Activated CD4-positive, alpha-beta T cell treated with anti-CD3 and anti-CD28 coated beads for 36 hours (primary cell): ENCODE data around the gene NBAS. TPM values are rescaled to one million over a fixed set of nuclear protein-coding genes. Genes with fewer than 3 reads are reported as not detected.

Source experiments
- ATAC-seq: fragments of 200-7000 bp; cut with Tn5 transposase; one replicate; pipeline ENCODE4 v1.10.0; 2021; ENCODE audit warnings: mild to moderate bottlenecking, moderate library complexity
- CTCF ChIA-PET: fragments of 350-600 bp; sonication (Branson Sonifier 250); formaldehyde crosslinking; loops from one replicate; lab custom pipeline; 2021; ENCODE audit warnings: antibody characterized with exemption; lab: Charles Lee
- POLR2A ChIA-PET: fragments of 350-600 bp; sonication (Branson Sonifier 250); formaldehyde crosslinking; loops from one replicate; lab custom pipeline; 2021; ENCODE audit warnings: antibody characterized with exemption, inconsistent platforms; lab: Charles Lee
- DNase-seq: peaks from one replicate; pipeline ENCODE4 v3.0.0-alpha.2; 2020
- H3K27ac Mint-ChIP-seq: one replicate; pipeline ENCODE4 v1.8.0; 2021; ENCODE audit warnings: mixed read lengths
- H3K27me3 Mint-ChIP-seq: one replicate; pipeline ENCODE4 v1.8.0; 2021; ENCODE audit warnings: mixed read lengths
- H3K36me3 Mint-ChIP-seq: one replicate; pipeline ENCODE4 v1.8.0; 2021; ENCODE audit warnings: low read depth, mixed read lengths
- H3K4me1 Mint-ChIP-seq: one replicate; pipeline ENCODE4 v1.8.0; 2021; ENCODE audit warnings: mixed read lengths
- H3K4me3 Mint-ChIP-seq: one replicate; pipeline ENCODE4 v1.8.0; 2021; ENCODE audit warnings: mild to moderate bottlenecking, moderate library complexity, mixed read lengths
- H3K9me3 Mint-ChIP-seq: one replicate; pipeline ENCODE4 v1.8.0; 2021; ENCODE audit warnings: low read depth, mixed read lengths
- intact Hi-C, 2 experiments: fragments of 100-400 bp; cut with DNase I in 1 of 2; cut with micrococcal nuclease in 1 of 2; formaldehyde crosslinking; loops; one replicate each; pipeline versions ENCODE4 v1.14.2 to v1.15.1; 2022 to 2024; cut with DNase I, micrococcal nuclease
- total RNA-seq, 2 experiments: library from RNA; stranded (reverse); gene quantifications; one replicate each; pipeline ENCODE4 v1.2.3, GENCODE V29; 2021

Gene NBAS
- total RNA-seq, 2 experiments from 2014 or later = 38.1 to 44.3 TPM

- Mint-ChIP-seq H3K4me1 (peaks cover 10% of the 10 kb centered on the region), H3K27ac (no peak overlapping the region), H3K4me3 (no peak overlapping the region), H3K27me3 (no peaks in the 10 kb centered on the region), H3K36me3 (peaks cover 3% of the 10 kb centered on the region), H3K9me3 (peaks cover 8% of the 10 kb centered on the region)
- CTCF ChIA-PET = interaction anchor here (1.5 kb wide), 1 partner anchor 11 kb away, joined by 3 read pairs; no protein-coding TSS in a partner anchor
- intact Hi-C loops = no loop called here
- POLR2A ChIA-PET = no interaction called here
- ATAC-seq (no peak), DNase-seq (no peak)
Measured at GRCh38 chr2:15117409-15118050, 443.6 kb downstream of the NBAS start.

Other genes starting within 250 kb of the NBAS start
- 10 to 100 TPM; 87.6 to 96.2 TPM for gene DDX1, start 30.5 kb upstream of the NBAS start, total RNA-seq